ENCODE measurements around the gene ZSCAN22. TPM values are rescaled to one million over a fixed set of nuclear protein-coding genes. Genes with fewer than 3 reads are reported as not detected.

ZSCAN22 gene
- total RNA-seq, 1 donor from 2014 or later: 1.5 TPM

- DNase-seq (ENCODE audit: low spot score): no peak
- peaks cover 30% of the 10 kb centered on the region for H3K4me1 Mint-ChIP-seq
- H3K4me2 ChIP-seq: peak overlapping the region; percentile 97
Observed at GRCh38 chr19:58385313-58385890, 58.6 kb downstream of the ZSCAN22 start.

GRCh38 chr19:58385891-58386575 lies 59.2 kb downstream of the ZSCAN22 start:
- H3K4me3 Mint-ChIP-seq: peak overlapping the region; percentile 97
- no peak for DNase-seq (ENCODE audit: low spot score)
- H3K4me1 Mint-ChIP-seq: peaks cover 35% of the 10 kb centered on the region

More at GRCh38 chr19:58385313-58385890, 58.6 kb downstream of the ZSCAN22 start:
- Histone ChIP-seq H4K20me1 (ENCODE audit: low read depth) (peaks cover 10% of the 10 kb centered on the region), H3K9me3 (ENCODE audit: low read depth) (no peaks in the 10 kb centered on the region), H3K9ac (no peak overlapping the region), H3K36me3 (no peaks in the 10 kb centered on the region), H2AFZ (replicated peaks) (no peak overlapping the region), H3K4me3 (peak overlapping the region; percentile 77), H3K27ac (no peak overlapping the region), H3K79me2 (ENCODE audit: low read depth) (peaks cover 42% of the 10 kb centered on the region), H3K27me3 (no peaks in the 10 kb centered on the region), H3F3A (ENCODE audit: low read depth) (peaks cover 26% of the 10 kb centered on the region), H3K4me1 (peaks cover 19% of the 10 kb centered on the region)
- H3K36me3 Mint-ChIP-seq: peaks cover 7% of the 10 kb centered on the region
- no peaks in the 10 kb centered on the region for H3K9me3 Mint-ChIP-seq
- TF ChIP-seq EZH2phosphoT487 (IDR thresholded peaks at IDR 0.05): no peak
- no peak for TF ChIP-seq EZH2 (IDR thresholded peaks at IDR 0.05)
- TF ChIP-seq, protein P1, sequence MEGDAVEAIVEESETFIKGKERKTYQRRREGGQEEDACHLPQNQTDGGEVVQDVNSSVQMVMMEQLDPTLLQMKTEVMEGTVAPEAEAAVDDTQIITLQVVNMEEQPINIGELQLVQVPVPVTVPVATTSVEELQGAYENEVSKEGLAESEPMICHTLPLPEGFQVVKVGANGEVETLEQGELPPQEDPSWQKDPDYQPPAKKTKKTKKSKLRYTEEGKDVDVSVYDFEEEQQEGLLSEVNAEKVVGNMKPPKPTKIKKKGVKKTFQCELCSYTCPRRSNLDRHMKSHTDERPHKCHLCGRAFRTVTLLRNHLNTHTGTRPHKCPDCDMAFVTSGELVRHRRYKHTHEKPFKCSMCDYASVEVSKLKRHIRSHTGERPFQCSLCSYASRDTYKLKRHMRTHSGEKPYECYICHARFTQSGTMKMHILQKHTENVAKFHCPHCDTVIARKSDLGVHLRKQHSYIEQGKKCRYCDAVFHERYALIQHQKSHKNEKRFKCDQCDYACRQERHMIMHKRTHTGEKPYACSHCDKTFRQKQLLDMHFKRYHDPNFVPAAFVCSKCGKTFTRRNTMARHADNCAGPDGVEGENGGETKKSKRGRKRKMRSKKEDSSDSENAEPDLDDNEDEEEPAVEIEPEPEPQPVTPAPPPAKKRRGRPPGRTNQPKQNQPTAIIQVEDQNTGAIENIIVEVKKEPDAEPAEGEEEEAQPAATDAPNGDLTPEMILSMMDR (IDR thresholded peaks at IDR 0.05): no peak
- peak overlapping the region; percentile 89 for H3K27ac Mint-ChIP-seq
- H3K4me3 Mint-ChIP-seq: peak overlapping the region; percentile 97
- peaks cover 14% of the 10 kb centered on the region for H3K27me3 Mint-ChIP-seq (ENCODE audit: insufficient read depth, low read depth)

DNA sequence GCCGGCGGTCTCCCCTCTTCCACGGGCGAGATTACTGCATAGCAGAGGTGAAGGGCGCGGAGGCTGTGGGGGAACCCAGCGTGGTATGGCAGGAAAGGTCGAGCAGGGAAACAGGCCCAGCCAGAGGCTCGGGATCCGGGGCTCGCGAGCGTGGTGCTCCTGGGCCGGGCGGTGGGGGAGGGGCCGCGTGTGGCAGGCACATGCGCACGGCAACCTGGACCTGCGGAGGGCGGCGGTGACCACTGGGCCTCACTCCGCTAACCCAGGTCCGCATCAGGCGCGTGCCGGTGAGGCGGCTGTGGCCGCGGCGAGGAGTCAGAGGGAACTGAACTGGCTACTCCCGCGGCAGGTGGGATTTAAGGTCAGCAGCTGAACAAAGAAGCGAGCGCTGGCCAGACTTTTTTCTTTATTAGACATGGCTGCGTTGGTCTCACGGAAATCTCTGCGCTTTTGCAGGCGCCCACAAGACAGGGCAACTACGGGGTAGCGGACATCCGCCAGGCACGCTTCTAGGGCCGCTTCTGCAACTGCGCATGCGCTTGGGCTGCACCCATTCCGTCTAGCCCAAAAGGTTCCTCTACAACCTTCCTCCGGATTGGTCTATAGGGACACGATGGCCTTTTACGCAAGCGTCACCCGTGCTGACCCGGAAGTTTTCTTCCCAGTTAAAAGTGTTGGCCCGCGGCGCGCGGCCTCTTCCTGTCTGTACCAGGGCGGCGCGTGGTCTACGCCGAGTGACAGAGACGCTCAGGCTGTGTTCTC lies 60.0 kb downstream of the ZSCAN22 start, which contains the start of gene RPS5:
Gene RPS5, plus strand, starts transcription at position 694 of the 762 bp plus-strand sequence. CDS start 869 bp downstream, outside the sequence.
- H4K20me1 ChIP-seq (ENCODE audit: low read depth): peaks cover 10% of the 10 kb centered on the region
- peak within 1 kb of the TSS; percentile 90 for H3K27ac ChIP-seq
- no peaks in the 10 kb centered on the region for H3K27me3 ChIP-seq
- H3K4me3 ChIP-seq: peak within 1 kb of the TSS; percentile 77
- peak within 1 kb of the TSS; percentile 77 for H2AFZ ChIP-seq (replicated peaks)
- peak within 1 kb of the TSS; percentile 79 for H3K9ac ChIP-seq
- H3K4me3 Mint-ChIP-seq: peak within 1 kb of the TSS; percentile 97
- H3K9me3 Mint-ChIP-seq: no peaks in the 10 kb centered on the region
- peak within 1 kb of the TSS; percentile 97 for H3K4me2 ChIP-seq
- H3K9me3 ChIP-seq (ENCODE audit: low read depth): no peaks in the 10 kb centered on the region
- peaks cover 32% of the 10 kb centered on the region for H3F3A ChIP-seq (ENCODE audit: low read depth)
- DNase-seq (ENCODE audit: low spot score): peak; percentile 98
- peaks cover 14% of the 10 kb centered on the region for H3K27me3 Mint-ChIP-seq (ENCODE audit: insufficient read depth, low read depth)
- H3K79me2 ChIP-seq (ENCODE audit: low read depth): peaks cover 56% of the 10 kb centered on the region
- H3K36me3 ChIP-seq: no peaks in the 10 kb centered on the region
- H3K4me1 ChIP-seq: peaks cover 16% of the 10 kb centered on the region
- peaks cover 13% of the 10 kb centered on the region for H3K36me3 Mint-ChIP-seq
- H3K27ac Mint-ChIP-seq: peak within 1 kb of the TSS; percentile 99
- H3K4me1 Mint-ChIP-seq: peaks cover 33% of the 10 kb centered on the region
- no peak for TF ChIP-seq EZH2 (IDR thresholded peaks at IDR 0.05)
- no peak for TF ChIP-seq EZH2phosphoT487 (IDR thresholded peaks at IDR 0.05)
- TF ChIP-seq, protein P1 (IDR thresholded peaks at IDR 0.05): no peak

More at GRCh38 chr19:58385891-58386575, 59.2 kb downstream of the ZSCAN22 start:
- Mint-ChIP-seq H3K27ac (peak overlapping the region; percentile 89), H3K9me3 (no peaks in the 10 kb centered on the region), H3K36me3 (peaks cover 12% of the 10 kb centered on the region), H3K27me3 (ENCODE audit: insufficient read depth, low read depth) (peaks cover 14% of the 10 kb centered on the region)
- Histone ChIP-seq H2AFZ (replicated peaks) (peak overlapping the region; percentile 77), H4K20me1 (ENCODE audit: low read depth) (peaks cover 10% of the 10 kb centered on the region), H3K9ac (peak overlapping the region; percentile 79), H3K4me1 (peaks cover 19% of the 10 kb centered on the region), H3K27me3 (no peaks in the 10 kb centered on the region), H3K4me3 (peak overlapping the region; percentile 77), H3F3A (ENCODE audit: low read depth) (peaks cover 31% of the 10 kb centered on the region), H3K9me3 (ENCODE audit: low read depth) (no peaks in the 10 kb centered on the region), H3K79me2 (ENCODE audit: low read depth) (peaks cover 49% of the 10 kb centered on the region), H3K27ac (peak overlapping the region; percentile 90), H3K36me3 (no peaks in the 10 kb centered on the region), H3K4me2 (peak overlapping the region; percentile 97)
- no peak for TF ChIP-seq EZH2 (IDR thresholded peaks at IDR 0.05)
- TF ChIP-seq, protein P1 (IDR thresholded peaks at IDR 0.05): no peak
- no peak for TF ChIP-seq EZH2phosphoT487 (IDR thresholded peaks at IDR 0.05)
